Gastrocnemius medialis (tissue), 4 donors: ENCODE measurements around the gene MYO15A. TPM values are rescaled to one million over a fixed set of nuclear protein-coding genes. Genes with fewer than 3 reads are reported as not detected.

Experiments
- ATAC-seq, 2 donors: fragments of 150-250 bp; one replicate each; pipeline ENCODE4 v1.9.1; 2016
- DNase-seq, 2 donors: peaks; one replicate each; pipeline ENCODE4 v3.0.0-alpha.2; 2019
- H3K27ac ChIP-seq, 4 donors: fragments of 200-600 bp; sonication (generic); 1 replicate in 1 of 4; 2 replicates in 3 of 4; pipeline ENCODE4 v1.5.1; 2016 to 2018; ENCODE audit warnings: mild to moderate bottlenecking in 2 of 4, moderate library complexity in 1 of 4
- H3K27me3 ChIP-seq, 3 donors: fragments of 200-600 bp; sonication (generic) in 2 of 3; 1 replicate in 1 of 3; 2 replicates in 2 of 3; pipeline versions ENCODE4 v1.5.1 to v1.6.0; 2016 to 2019; ENCODE audit warnings: mild to moderate bottlenecking in 1 of 3, moderate library complexity in 1 of 3
- H3K36me3 ChIP-seq, 2 donors: fragments of 200-600 bp; sonication (generic) in 1 of 2; one replicate each; pipeline ENCODE4 v1.5.1; 2017 to 2018
- H3K4me1 ChIP-seq, 2 donors: fragments of 200-600 bp; sonication (generic) in 1 of 2; one replicate each; pipeline ENCODE4 v1.5.1; 2016 to 2017; ENCODE audit warnings: mild to moderate bottlenecking in 2 of 2
- H3K4me3 ChIP-seq, 4 donors: fragments of 200-600 bp; sonication (generic) in 3 of 4; 1 replicate in 1 of 4; 2 replicates in 3 of 4; pipeline ENCODE4 v1.5.1; 2016 to 2019; ENCODE audit warnings: mild to moderate bottlenecking in 2 of 4
- H3K9me3 ChIP-seq, 3 donors: fragments of 200-600 bp; sonication (generic) in 2 of 3; 1 replicate in 1 of 3; 2 replicates in 2 of 3; pipeline ENCODE4 v1.5.1; 2016 to 2019
- POLR2A ChIP-seq, 2 donors: fragments of 450-650 bp; IDR thresholded peaks; one replicate each; pipeline ENCODE4 v1.6.1; 2017; ENCODE audit warnings: antibody characterized with exemption in 2 of 2, mild to moderate bottlenecking in 2 of 2, moderate library complexity in 2 of 2
- in situ Hi-C, 4 donors: fragments of 200-750 bp; cut with MboI; loops; one replicate each; pipeline versions ENCODE4 v1.15.0 to v1.8.0; 2017; ENCODE audit warnings: low sequenced_read_pairs in 4 of 4
- intact Hi-C: fragments of 100-400 bp; cut with DNase I; formaldehyde crosslinking; loops from one replicate; pipeline ENCODE4 v1.15.1; 2023; ENCODE audit warnings: low total_unique reads
- total RNA-seq, 4 donors: library from RNA; depleted of rRNA; stranded (reverse); fragments of >200 nt; gene quantifications; one replicate each; pipeline versions ENCODE4 v1.1.0 to v1.2.3, GENCODE V29; 2016
- TF ChIP-seq, protein P1 (sequence below), 5 experiments: fragments of 450-650 bp in 3 of 5; fragments of 200-600 bp in 2 of 5; sonication (generic) in 2 of 5; IDR thresholded peaks in 4 of 5; conservative IDR thresholded peaks in 1 of 5; 1 replicate in 4 of 5; 2 replicates in 1 of 5; pipeline ENCODE4 v1.5.1; 2016 to 2019; ENCODE audit warnings: antibody characterized with exemption in 5 of 5, mild to moderate bottlenecking in 3 of 5, moderate library complexity in 3 of 5

MYO15A gene
- total RNA-seq, 4 donors from 2014 or later = 0.04 to 0.70 (median 0.31) TPM; not detected in 1

DNA sequence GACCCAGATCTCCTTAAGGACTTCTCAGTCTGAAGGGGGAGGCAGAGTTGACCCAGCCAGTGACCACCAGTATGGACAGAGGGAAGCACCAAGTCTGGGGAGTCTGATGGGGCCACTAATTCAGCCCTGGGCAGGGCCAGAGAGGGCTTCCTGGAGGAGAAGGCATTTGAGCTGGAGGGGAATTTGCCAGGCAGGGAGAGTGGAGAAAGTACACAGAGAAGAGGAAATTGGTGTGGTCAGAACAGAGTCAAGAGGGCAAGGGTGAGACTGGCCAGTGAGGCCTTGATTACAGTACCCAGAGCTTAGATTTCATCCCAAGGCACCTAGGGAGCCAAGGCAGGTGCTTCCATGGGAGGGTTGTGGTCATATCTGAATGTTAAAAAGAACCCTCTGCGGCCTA, 36.3 kb downstream of the MYO15A start:
- H3K4me3 ChIP-seq = no peak overlapping the region
- H3K4me1 ChIP-seq = peaks cover 0 to 8% of the 10 kb centered on the region in 2 donors
- DNase-seq (no peak), ATAC-seq (no peak)
- no peak for TF ChIP-seq POLR2A (IDR thresholded peaks at IDR 0.05)
- TF ChIP-seq, protein P1, sequence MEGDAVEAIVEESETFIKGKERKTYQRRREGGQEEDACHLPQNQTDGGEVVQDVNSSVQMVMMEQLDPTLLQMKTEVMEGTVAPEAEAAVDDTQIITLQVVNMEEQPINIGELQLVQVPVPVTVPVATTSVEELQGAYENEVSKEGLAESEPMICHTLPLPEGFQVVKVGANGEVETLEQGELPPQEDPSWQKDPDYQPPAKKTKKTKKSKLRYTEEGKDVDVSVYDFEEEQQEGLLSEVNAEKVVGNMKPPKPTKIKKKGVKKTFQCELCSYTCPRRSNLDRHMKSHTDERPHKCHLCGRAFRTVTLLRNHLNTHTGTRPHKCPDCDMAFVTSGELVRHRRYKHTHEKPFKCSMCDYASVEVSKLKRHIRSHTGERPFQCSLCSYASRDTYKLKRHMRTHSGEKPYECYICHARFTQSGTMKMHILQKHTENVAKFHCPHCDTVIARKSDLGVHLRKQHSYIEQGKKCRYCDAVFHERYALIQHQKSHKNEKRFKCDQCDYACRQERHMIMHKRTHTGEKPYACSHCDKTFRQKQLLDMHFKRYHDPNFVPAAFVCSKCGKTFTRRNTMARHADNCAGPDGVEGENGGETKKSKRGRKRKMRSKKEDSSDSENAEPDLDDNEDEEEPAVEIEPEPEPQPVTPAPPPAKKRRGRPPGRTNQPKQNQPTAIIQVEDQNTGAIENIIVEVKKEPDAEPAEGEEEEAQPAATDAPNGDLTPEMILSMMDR (IDR thresholded peaks at IDR 0.05 in 4 of 5, conservative IDR thresholded peaks at IDR 0.05 in 1 of 5) = no peak
- no peaks in the 10 kb centered on the region for H3K36me3 ChIP-seq
- no peak overlapping the region for H3K27ac ChIP-seq
- in situ Hi-C loops = no loop called here
- intact Hi-C loops = no loop called here
- no peaks in the 10 kb centered on the region for H3K9me3 ChIP-seq
- no peaks in the 10 kb centered on the region for H3K27me3 ChIP-seq

DNA sequence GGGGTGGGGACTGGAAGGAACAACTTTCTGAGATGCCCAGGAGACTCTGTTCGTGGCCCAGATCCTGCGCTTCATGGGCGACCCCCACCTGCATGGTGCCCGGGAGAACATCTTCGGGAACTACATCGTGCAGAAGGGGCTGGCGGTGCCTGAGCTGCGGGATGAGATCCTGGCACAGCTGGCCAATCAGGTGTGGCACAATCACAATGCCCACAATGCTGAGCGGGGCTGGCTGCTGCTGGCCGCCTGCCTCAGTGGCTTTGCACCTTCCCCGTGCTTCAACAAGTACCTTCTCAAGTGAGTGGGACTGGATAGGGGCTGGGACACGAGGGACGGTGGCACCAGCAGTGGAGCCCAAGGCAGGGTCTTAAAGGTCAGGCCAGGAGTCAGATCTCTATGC, 37.3 kb downstream of the MYO15A start:
- Histone ChIP-seq H3K36me3 (no peaks in the 10 kb centered on the region), H3K9me3 (no peaks in the 10 kb centered on the region), H3K4me1 (peaks cover 0 to 3% of the 10 kb centered on the region in 2 donors), H3K27me3 (no peaks in the 10 kb centered on the region), H3K27ac (no peak overlapping the region), H3K4me3 (no peak overlapping the region)
- ATAC-seq = no peak
- in situ Hi-C loops = no loop called here
- DNase-seq = no peak
- intact Hi-C loops = no loop called here
- no peak for TF ChIP-seq POLR2A (IDR thresholded peaks at IDR 0.05)
- TF ChIP-seq, protein P1 (IDR thresholded peaks at IDR 0.05 in 4 of 5, conservative IDR thresholded peaks at IDR 0.05 in 1 of 5) = no peak

DNA sequence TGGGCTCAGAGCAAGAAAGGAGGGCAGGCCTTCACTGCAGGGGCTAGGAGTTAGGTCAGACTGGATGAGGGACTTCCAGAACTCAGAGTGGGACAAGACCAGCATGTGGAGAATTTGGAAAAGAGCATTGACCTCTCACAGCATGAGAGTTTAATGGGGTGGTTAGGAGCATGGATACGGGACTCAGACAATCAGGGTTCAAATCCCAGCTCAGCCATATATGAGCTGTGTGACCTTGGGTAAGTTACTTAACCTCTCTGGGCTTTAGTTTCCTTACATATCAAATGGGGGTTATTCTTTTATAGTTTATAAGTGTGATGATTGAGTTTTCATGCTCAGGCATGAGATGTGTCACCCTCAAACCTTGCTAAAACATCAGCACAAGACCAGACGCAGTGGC, 37.7 kb downstream of the MYO15A start:
- H3K27me3 ChIP-seq = no peaks in the 10 kb centered on the region
- H3K4me1 ChIP-seq = no peaks in the 10 kb centered on the region
- no peak for DNase-seq
- in situ Hi-C loops (no loop called here), intact Hi-C loops (no loop called here)
- no peak overlapping the region for H3K4me3 ChIP-seq
- H3K27ac ChIP-seq = no peak overlapping the region
- no peak for ATAC-seq
- TF ChIP-seq, protein P1 (IDR thresholded peaks at IDR 0.05 in 4 of 5, conservative IDR thresholded peaks at IDR 0.05 in 1 of 5) = no peak
- TF ChIP-seq POLR2A (IDR thresholded peaks at IDR 0.05) = no peak
- H3K36me3 ChIP-seq = no peaks in the 10 kb centered on the region
- H3K9me3 ChIP-seq = no peaks in the 10 kb centered on the region

DNA sequence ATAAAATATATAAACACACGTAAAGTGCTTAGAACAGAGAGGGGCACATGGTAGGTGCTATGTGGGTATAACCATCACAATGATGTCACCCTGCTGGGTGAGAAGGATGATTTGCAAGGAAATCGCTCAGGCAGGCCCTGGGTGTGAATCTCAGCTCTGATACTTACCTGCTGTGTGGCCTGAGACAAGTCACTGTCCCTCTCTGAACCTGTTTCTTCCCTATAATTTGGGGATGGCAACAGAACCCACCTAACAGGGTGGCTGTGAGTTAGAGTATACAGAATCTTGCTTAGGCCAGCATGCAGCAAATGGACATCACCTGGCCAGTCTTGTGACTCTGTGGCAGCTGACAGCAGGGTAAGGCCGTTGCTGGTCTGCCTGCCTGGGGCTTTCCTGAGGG, 38.4 kb downstream of the MYO15A start:
- in situ Hi-C loops = no loop called here
- H3K27me3 ChIP-seq = no peaks in the 10 kb centered on the region
- intact Hi-C loops = no loop called here

More for the DNA sequence above, 38.4 kb downstream of the MYO15A start:
- Histone ChIP-seq H3K4me3 (no peak overlapping the region), H3K27ac (no peak overlapping the region), H3K4me1 (no peaks in the 10 kb centered on the region), H3K9me3 (no peaks in the 10 kb centered on the region), H3K36me3 (no peaks in the 10 kb centered on the region)
- ATAC-seq (no peak), DNase-seq (no peak)
- TF ChIP-seq POLR2A (IDR thresholded peaks at IDR 0.05) = no peak
- TF ChIP-seq, protein P1 (IDR thresholded peaks at IDR 0.05 in 4 of 5, conservative IDR thresholded peaks at IDR 0.05 in 1 of 5) = no peak
